GM21528 (cell line): ENCODE measurements around the gene GPN3.
A peak's percentile ranks its signal among the peaks of the same experiment; 100 is the strongest.
"Not testable (repeated sequence)": the region's sequence is repeated elsewhere in the genome, so short reads cannot be mapped to it uniquely, and the experiment has no call there.

Source experiments
- ATAC-seq: cut with Tn5 transposase; IDR thresholded peaks from one replicate; pipeline ENCODE4 v1.9.1; 2021; ENCODE audit warnings: mild to moderate bottlenecking, moderate library complexity; ENCODE audit not compliant: unreplicated experiment, low FRiP score

Gene GPN3

DNA sequence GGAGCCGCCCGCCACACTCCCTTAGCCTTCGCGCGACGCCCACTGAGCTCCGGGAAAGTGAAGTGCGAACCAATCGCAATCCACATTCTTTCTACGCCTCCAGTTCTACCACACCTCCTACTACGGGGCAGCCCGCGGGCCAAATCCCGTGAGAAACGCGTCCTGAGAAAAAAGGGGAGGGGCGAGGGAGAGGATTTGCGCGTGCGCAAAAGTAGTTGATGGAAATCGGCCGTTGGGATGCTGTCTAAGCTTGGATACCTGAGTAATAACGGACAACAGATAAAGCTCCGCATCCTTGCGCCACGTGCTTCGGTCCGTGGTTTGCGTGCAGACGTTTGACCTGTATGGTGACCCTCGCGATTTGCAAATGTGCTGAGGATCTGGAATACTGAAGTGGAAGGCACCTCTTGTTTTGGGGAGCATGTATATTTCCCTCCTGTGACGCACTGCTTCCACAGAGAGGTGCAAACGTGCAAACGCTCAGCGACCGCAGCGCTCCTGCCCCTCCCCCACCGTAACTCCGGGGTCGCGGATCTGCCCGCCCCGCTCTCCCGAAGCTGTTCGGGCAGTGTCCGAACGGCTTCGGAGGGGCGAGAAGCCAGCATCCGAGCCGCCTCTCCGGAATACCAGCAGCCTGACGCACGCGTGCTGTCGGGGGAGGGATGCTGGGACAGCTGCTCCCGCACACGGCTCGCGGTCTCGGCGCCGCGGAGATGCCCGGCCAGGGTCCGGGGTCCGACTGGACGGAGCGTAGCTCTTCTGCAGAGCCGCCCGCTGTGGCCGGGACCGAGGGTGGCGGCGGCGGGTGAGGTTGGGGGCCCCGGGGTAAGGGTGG lies at the start of gene GPN3, which contains the start of gene FAM216A:
GPN3 (minus strand) TSS at position 44 of the 835 bp plus-strand sequence. CDS start 54 bp downstream, outside the sequence.
FAM216A (plus strand) TSS at position 632 of the 835 bp plus-strand sequence; CDS start at position 663, 31 bp downstream.
- ATAC-seq: peak; percentile 75

DNA sequence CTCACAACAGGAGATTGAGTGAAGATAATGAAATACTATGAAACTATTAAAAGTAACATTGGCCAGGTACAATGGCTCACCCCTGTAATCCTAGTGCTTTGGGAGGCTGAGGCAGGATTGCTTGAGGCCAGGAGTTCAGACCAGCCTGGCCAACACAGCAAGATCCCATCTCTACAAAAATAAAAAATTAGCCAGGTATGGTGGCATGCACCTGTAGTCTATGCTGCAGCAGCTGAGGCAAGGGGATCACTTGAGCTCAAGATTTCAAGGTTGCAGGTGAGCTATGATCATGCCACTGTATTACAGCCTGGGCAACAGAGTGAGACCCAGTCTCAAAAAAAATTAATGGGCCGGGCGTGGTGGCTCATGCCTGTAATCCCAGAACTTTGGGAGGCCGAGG lies 48.9 kb upstream of the GPN3 start:
- ATAC-seq: no peak

DNA sequence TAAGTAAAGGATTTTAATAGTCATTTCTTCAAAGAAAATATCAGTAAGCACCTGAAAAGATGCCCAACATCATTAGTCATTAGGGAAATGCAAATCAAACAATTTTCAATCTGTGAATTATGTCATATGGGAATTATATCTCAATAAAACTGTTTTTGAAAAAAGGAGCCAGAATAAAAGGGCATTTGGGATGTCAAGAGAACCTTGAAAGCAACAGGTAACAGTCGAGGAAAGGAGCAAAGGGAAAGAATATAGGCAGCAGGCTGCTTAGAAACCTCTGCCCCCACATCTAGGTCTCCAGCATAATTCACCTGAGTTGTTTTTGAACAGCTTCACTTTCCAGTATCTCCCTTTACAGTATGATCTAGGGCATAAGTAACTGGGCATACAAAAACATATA lies 46.3 kb upstream of the GPN3 start:
- ATAC-seq: no peak

DNA sequence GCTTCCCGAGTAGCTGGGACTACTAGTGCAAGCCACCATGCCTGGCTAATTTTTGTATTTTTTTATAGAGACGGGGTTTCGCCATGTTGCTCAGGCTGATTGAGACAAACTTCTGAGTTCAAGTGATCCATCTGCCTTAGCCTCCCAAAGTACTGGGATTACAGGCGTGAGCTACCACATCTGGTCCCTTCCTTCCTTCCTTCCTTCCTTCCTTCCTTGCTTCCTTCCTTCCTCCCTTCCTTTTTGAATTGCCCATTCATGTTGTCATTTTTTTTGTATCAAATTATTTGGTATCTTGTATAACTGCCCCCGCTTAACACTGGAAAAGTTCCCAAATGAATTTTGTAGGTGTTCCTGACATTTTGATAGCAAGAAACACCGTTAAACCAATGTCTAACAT lies 45.8 kb upstream of the GPN3 start:
- ATAC-seq: no peak

DNA sequence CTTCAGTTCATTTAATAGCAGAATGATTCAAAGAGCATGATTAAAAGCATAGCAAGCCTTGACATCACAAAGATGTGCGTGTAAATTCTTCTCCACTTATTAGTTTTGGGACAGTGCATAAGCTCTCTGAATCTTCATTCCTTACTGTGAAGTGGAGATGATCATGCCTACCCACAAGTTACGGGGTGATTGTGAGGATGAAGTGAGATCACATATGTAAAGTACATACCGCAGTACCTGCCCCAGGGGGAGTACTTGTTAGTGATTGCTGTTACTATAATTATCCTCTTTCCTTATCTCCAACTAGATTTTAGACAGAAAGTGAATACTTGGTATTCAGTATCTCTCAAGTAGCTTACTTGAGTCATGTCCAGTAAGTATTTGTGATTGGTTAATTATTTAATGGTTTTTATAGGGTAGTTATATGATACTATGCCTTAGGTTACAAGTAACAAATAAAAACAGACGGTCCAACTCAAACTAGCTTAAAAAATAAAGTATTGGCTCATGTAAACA lies 40.1 kb upstream of the GPN3 start:
- no peak for ATAC-seq

DNA sequence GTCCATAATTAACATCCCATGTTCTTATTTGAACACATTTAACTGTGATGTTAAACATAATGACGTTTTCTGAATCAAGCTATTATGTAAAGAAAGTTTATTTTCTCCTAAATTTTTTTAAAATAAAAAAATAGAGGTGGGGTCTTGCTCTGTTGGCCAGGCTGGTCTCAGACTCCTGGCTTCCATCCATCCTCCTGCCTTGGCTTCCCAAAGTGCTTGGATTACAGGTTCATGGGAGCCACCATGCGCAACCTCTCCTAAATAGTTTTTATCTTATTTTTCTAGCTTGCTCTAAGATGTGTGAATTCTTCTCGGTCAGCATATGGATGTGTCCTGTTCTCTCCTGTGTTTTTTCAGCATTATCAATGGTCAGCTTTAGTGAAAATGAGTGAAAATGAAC lies 37.3 kb upstream of the GPN3 start:
- ATAC-seq: no peak

DNA sequence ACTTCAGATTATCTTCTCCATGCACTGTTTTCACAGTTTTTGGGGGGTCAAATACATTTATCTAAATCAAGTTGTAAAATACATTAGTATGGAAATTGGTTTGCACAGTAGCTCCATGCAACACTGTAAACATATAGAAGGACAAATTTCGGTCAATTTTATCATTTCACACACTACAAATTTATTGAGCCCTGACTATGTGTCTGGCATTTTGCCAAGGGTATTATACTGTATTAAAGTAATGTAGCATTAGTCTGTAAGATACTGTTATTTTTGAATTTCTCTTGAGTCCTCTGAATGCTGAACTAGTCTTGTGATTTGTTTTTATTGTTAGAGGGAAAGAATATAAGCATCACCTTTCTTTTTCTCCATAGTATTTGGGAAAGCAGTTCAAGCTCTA lies 35.4 kb upstream of the GPN3 start:
- ATAC-seq: no peak

DNA sequence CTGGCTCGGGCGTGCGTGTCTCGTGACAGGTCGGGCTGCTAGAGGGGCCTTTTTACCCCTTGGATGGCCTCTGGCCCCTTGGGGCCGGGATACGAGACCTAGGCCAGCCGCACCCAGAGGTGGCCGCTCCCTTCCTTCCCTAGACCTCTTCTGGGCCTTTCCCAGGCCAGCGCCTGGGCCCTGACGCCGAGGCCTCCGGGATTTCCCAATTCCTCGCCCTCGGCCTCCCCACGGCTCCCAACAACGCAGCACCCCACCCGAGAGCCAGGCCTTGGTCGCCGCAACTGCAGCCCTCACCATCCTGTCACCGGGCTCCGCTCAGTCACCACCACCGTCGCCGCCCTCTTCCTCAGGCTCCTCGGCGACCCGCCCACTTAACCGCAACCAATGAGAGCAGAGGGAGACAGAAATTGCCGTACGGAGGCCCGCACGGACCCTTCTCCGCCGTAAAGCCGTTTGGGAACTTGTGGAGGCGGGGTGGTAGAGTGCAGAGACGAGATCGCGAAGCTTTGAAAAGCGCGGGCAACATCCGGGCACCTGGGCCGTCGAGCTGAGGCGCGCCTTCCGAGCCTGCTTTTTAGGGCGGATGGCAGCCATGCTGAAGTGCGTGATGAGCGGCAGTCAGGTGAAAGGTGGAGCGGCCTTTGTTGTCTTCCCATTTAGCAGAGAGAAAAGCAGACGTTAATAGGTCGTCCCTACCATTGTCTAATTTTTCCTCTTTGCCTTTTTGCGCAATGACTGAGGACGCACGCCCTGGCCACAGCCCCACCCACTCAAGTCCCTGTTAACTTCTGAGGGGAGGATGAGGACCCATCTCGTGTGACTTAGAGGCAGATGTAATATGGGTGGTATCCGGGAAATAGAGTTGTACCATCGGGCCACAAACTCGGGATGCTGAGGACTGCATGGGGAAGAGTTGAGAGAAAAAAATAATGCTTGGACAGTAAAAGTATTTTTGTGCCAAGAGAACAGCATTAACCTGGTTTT lies 34.0 kb upstream of the GPN3 start, which contains the start of the genes RAD9B and VPS29:
RAD9B (plus strand) TSS at position 580 of the 987 bp plus-strand sequence; CDS start at position 587, 7 bp downstream.
VPS29 (minus strand) TSS at position 360 of the 987 bp plus-strand sequence; CDS start at position 300, 60 bp downstream.
- peak; percentile 92 for ATAC-seq

DNA sequence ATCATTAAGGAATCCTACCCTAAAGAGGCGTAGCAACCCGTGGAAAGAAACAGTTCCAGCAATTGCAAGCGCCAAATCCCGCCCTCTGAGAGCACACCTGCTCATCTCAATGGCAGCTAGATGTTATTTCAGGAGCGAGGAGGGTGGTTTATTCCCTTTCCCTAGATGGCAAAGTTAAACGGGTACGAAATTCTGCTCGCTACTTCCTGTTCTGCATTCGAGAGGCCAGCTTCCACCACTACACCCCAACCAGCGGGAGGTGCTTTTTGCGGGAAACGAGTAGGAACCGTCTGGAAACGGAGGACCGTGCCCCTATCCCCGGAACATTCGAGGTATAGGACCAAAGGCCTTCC lies 33.3 kb upstream of the GPN3 start:
- ATAC-seq: no peak

DNA sequence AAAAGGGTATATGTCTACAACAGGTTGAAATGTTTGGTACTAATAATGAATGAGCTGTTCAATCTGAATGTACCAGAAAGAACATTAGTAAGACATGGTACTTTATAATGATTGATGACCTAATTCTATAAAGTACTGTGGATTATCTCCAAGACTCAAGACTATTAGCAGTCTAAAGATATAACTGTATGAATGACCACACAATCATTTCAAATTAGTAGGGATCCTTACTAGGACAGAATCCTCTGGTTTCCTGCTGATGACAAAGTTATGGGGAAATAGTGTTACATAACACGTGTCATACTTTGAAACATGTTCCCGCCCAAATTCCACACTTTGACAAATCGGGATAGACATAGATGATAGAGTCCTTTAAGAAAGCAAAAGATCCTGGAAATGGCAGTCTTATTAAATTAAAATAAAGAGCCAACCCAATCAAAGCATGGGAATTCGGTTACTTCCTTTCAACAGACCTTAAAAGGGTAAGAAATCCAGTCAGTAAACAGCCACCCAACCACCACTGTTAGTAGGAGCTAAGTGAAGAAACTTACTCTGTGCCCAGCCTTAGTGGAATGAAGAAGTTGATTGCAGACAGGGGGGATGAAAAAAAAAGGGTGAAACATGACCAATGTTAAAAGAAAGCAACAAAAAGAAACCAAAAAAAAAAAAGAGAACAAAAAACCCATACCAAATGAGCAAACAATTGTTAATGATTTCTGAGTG lies 31.1 kb upstream of the GPN3 start:
- no peak for ATAC-seq

DNA sequence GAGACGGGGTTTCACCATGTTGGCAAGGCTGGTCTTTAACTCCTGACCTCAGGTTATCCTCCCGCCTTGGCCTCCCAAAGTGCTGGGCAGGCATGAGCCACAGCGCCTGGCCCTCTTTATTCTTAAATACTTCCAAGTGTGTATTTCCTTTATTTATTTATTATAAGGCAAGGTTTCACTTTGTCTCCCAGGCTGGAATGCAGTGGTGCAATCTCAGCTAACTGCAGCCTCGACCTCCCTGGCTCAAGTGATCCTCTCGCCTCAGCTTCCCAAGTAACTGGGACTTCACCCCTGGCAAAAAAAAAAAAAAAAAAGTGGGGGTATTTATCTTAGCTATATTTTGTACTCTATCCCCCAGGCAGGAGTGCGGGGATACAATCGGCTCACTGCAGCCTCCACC lies 7.4 kb upstream of the GPN3 start:
- ATAC-seq: no peak

DNA sequence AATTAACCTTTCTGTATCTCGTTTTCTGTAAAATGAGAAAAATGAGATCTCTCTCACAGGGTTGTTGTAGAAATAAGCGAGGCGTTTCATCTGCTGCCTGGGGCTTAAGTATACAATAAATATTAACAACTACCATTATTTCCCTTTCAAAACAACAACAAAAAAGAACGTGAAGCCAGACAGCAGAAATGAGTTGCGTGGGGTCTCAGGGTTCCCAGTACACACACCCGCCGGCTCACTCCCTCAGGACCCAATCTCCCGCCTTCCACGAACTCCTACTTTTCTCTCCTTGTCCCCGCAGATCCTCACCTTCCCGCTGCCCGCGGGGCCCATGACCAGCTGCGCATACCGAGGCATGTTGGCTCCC lies 227 bp downstream of the GPN3 start:
- ATAC-seq: no peak

DNA sequence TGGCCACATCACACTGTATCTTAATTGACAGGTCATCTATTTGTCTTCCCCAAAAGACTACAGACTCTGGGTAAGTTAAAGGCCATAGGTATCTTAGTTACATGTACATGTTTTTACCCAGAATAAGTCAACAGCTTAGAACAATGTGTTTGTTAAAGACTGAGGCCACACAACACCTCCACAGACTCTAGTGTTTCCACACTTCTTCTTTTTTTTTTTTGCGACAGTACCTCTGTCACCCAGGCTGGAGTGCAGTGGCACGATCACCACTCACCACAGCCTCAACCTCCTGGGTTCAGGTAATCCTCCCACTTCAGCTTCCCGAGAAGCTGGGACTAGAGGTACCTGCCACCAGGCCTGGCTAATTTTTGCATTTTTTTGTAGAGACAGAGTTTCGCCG lies 1.3 kb downstream of the GPN3 start:
- no peak for ATAC-seq

DNA sequence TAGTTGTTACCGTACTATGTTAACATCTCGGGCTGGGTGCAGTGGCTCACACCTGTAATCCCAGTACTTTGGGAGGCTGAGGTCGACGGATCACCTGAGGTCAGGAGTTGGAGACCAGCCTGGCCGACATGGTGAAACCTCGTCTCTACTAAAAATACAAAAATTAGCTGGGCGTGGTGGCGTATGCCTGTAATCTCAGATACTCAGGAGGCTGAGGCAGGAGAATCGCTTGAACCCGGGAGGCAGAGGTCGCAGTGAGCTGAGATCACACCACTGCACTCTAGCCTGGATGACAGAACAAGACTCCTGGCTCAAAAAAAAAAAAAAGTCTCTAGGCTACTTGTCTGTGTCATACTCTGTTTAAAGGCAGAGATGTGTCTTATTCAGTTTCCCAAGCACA lies 2.3 kb downstream of the GPN3 start:
- ATAC-seq: not testable (repeated sequence)

DNA sequence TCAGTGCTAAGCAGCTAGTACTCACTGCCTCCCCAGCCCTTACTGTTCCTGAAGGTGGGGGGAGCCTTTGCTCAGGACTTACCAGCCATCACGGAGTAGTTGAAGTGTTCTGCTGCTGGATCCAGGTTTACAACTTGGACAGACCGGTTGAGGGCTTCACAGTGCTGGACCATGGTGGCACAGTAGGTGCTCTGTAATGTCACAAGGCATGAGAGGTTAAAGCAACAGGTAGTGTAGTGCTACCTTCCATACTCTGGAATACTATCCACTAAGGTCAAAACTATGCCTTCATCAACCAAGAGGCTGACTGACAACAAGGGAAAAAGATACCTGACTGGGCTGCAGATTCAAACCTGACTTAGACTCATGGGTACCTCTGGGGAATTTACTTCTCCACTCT lies 3.0 kb downstream of the GPN3 start:
- ATAC-seq: no peak

DNA sequence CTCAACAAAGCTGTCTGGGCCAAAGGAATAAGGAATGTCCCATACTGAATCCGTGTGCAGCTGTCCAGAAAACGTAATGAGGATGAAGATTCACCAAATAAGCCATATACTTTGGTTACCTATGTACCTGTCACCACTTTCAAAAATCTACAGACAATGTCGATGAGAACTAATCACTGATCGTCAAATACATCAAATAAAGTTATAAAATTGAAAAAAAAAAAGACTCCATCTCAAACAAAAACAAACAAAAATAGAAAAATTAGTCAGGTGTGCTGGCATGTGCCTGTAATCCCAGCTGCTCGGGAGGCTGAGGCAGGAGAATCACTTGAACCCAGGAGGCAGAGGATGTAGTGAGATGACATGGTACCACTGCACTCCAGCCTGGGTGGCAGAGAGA lies 6.9 kb downstream of the GPN3 start:
- ATAC-seq: not testable (repeated sequence)

DNA sequence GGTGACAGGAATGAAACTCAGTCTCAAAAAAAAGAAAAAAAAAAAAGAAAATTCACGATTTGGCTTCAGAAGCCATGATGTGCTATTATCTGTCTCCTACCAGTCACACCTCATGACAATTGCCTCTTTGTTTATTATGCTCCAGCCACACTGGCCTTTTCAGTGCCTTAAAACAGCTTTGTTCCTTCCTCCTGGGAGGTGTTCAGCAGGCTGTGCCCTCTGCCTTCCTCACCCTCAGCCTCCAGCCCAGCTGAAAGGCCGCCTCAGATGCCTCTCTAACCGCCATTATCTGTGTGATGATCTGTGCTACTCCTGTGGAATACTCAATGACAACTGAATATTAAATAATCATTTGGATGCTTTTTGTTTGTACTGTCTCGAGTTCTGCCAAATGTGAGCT lies 9.3 kb downstream of the GPN3 start:
- no peak for ATAC-seq

DNA sequence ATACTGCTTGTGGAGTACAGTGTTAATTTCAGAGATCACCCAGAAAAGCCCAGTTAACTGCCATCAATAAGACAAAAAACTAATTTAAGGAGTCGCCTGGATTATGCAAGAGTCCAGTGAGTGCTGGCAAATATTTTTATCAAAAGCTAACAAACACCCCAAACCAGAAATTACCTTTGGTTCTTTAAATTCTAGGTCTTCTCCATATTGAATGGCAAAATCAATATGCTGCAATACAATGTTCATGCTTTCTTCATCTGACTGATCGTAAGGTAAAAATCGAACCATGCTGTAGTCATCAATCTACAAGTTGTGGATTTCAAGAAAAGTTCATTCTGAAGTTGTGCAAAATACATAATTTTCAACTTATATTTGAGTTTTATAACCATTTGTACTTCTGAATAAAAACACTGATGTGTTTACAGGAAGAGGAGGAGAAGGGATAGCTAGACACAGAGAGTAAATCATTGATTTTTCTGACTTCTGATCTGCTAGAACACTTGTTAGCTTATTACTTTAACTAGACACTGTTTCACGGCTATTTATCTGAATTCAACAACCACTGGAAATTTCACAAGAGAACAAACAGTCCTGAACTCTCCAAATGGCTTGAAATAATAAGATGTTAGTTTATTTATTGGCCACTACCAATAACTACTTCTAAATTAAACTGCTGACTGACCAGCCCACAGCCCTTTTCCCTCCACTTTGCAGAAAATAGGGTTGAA lies 14.3 kb downstream of the GPN3 start:
- ATAC-seq: no peak

DNA sequence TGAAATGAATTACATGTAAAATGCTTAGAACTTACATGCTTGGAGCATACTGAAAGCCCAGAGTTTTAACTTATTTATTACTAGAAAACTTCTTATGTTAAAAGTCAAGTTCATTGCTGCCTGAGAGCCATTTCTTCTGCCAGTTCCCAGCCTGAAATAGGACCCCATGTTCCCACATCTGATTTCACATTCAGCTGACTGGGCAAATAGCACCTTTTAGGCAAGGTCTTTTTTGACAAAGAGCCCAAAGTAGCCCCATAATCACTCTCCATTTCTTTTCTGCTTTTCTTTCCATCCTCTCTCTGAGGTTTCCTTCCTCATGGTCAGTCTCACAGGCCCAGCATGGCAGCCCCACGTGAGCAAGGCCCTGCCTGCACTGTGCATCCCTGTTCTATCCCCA lies 16.8 kb downstream of the GPN3 start:
- ATAC-seq: no peak
